H9 (cell line): Measurements from ENCODE around the gene FMN1. TPM values are rescaled to one million over a fixed set of nuclear protein-coding genes. Genes with fewer than 3 reads are reported as not detected.

Experiments used
- DNase-seq: peaks from one replicate; pipeline ENCODE4 v3.0.0-alpha.2; 2017
- H2AFZ ChIP-seq: one replicate; pipeline ENCODE4 v1.6.1; 2013; ENCODE audit warnings: mild to moderate bottlenecking, low read length, control low read depth, moderate library complexity
- H2AK5ac ChIP-seq: 2 replicates; pipeline ENCODE4 v1.6.1; 2013; ENCODE audit warnings: low read length, control low read depth, mixed read lengths; ENCODE audit not compliant: insufficient read length
- H2BK120ac ChIP-seq: one replicate; pipeline ENCODE4 v1.6.1; 2013; ENCODE audit warnings: low read depth, mild to moderate bottlenecking, low read length, control low read depth, inconsistent platforms; ENCODE audit not compliant: poor library complexity, severe bottlenecking
- H2BK12ac ChIP-seq: 2 replicates; pipeline ENCODE4 v1.6.1; 2013; ENCODE audit warnings: low read length, control low read depth, mixed read lengths, low read depth; ENCODE audit not compliant: insufficient read length
- H2BK15ac ChIP-seq: 2 replicates; pipeline ENCODE4 v1.6.1; 2013; ENCODE audit warnings: low read depth, low read length, control low read depth
- H2BK20ac ChIP-seq: one replicate; pipeline ENCODE4 v1.6.1; 2013; ENCODE audit warnings: low read depth, mild to moderate bottlenecking, low read length, control low read depth, inconsistent platforms; ENCODE audit not compliant: poor library complexity, severe bottlenecking
- H2BK5ac ChIP-seq: 2 replicates; pipeline ENCODE4 v1.6.1; 2013; ENCODE audit warnings: low read length, control low read depth, mixed read lengths; ENCODE audit not compliant: insufficient read length
- H3K14ac ChIP-seq: 2 replicates; pipeline ENCODE4 v1.6.1; 2013; ENCODE audit warnings: low read length, control low read depth; ENCODE audit not compliant: insufficient read depth
- H3K18ac ChIP-seq: 2 replicates; pipeline ENCODE4 v1.6.1; 2013; ENCODE audit warnings: low read depth, mild to moderate bottlenecking, mixed read lengths, low read length, control low read depth; ENCODE audit not compliant: insufficient read length
- H3K23ac ChIP-seq: 2 replicates; pipeline ENCODE4 v1.6.1; 2013; ENCODE audit warnings: low read length, control low read depth, mixed read lengths, low read depth; ENCODE audit not compliant: insufficient read length
- H3K23me2 ChIP-seq: 2 replicates; pipeline ENCODE4 v1.6.1; 2013; ENCODE audit warnings: low read depth, mild to moderate bottlenecking, mixed read lengths, low read length, control low read depth; ENCODE audit not compliant: insufficient read length, poor library complexity, severe bottlenecking
- H3K27ac ChIP-seq: 2 replicates; pipeline ENCODE4 v1.5.1; 2013; ENCODE audit warnings: low read length, control low read depth, mixed read lengths, low read depth; ENCODE audit not compliant: insufficient read length
- H3K27me3 ChIP-seq: 2 replicates; pipeline ENCODE4 v1.6.1; 2013; ENCODE audit warnings: low read length, control low read depth, inconsistent platforms; ENCODE audit not compliant: insufficient read depth
- H3K4ac ChIP-seq: 2 replicates; pipeline ENCODE4 v1.6.1; 2013; ENCODE audit warnings: low read depth, mild to moderate bottlenecking, control low read depth, inconsistent platforms, low read length, moderate library complexity
- H3K4me1 ChIP-seq: 2 replicates; pipeline ENCODE4 v1.6.1; 2013; ENCODE audit warnings: low read length, control low read depth, inconsistent platforms; ENCODE audit not compliant: insufficient read depth
- H3K4me2 ChIP-seq: 2 replicates; pipeline ENCODE4 v1.6.1; 2013; ENCODE audit warnings: low read length, control low read depth, mixed read lengths; ENCODE audit not compliant: insufficient read length, insufficient read depth
- H3K56ac ChIP-seq: 2 replicates; pipeline ENCODE4 v1.6.1; 2013; ENCODE audit warnings: low read depth, mild to moderate bottlenecking, mixed read lengths, low read length, control low read depth; ENCODE audit not compliant: insufficient read length
- H3K79me1 ChIP-seq: 2 replicates; pipeline ENCODE4 v1.6.1; 2013; ENCODE audit warnings: low read depth, mild to moderate bottlenecking, moderate library complexity, low read length, control low read depth, inconsistent platforms; ENCODE audit not compliant: insufficient read depth, poor library complexity, severe bottlenecking
- H3K79me2 ChIP-seq: 2 replicates; pipeline ENCODE4 v1.6.1; 2013; ENCODE audit warnings: low read length, control low read depth, inconsistent platforms; ENCODE audit not compliant: insufficient read depth
- H3K9ac ChIP-seq: 2 replicates; pipeline ENCODE4 v1.6.1; 2013; ENCODE audit warnings: low read length, control low read depth, mixed read lengths; ENCODE audit not compliant: insufficient read length; ENCODE audit errors: extremely low read depth
- H3K9me3 ChIP-seq: one replicate; pipeline ENCODE4 v1.6.1; 2013; ENCODE audit warnings: low read depth, low read length, inconsistent platforms; ENCODE audit not compliant: control insufficient read depth
- H3T11ph ChIP-seq: one replicate; pipeline ENCODE4 v1.6.1; 2013; ENCODE audit warnings: mild to moderate bottlenecking, low read length, control low read depth, inconsistent platforms
- H4K20me1 ChIP-seq: one replicate; pipeline ENCODE4 v1.6.1; 2013; ENCODE audit not compliant: control insufficient read depth, insufficient read length, insufficient read depth
- H4K5ac ChIP-seq: 2 replicates; pipeline ENCODE4 v1.6.1; 2013; ENCODE audit warnings: low read depth, mild to moderate bottlenecking, mixed read lengths, low read length, control low read depth; ENCODE audit not compliant: insufficient read length
- H4K8ac ChIP-seq: replicated peaks from 2 replicates; pipeline ENCODE4 v1.6.1; 2013; ENCODE audit warnings: low read length, control low read depth, mixed read lengths, low read depth; ENCODE audit not compliant: insufficient read length
- H4K91ac ChIP-seq: 2 replicates; pipeline ENCODE4 v1.6.1; 2013; ENCODE audit warnings: low read depth, mild to moderate bottlenecking, moderate library complexity, mixed read lengths, low read length, control low read depth; ENCODE audit not compliant: insufficient read length
- H3K27ac Mint-ChIP-seq, 3 experiments: 2 replicates in 2 of 3; 3 replicates in 1 of 3; pipeline ENCODE4 v1.8.0; 2020 to 2021; ENCODE audit warnings: mixed read lengths in 3 of 3, mild to moderate bottlenecking in 1 of 3, moderate library complexity in 1 of 3
- H3K27me3 Mint-ChIP-seq: 2 replicates; pipeline ENCODE4 v1.8.0; 2021; ENCODE audit warnings: low read depth, mild to moderate bottlenecking, moderate library complexity, mixed read lengths
- H3K36me3 Mint-ChIP-seq, 3 experiments: 2 replicates in 2 of 3; 3 replicates in 1 of 3; pipeline ENCODE4 v1.8.0; 2020 to 2021; ENCODE audit warnings: low read depth in 3 of 3, mixed read lengths in 3 of 3; ENCODE audit not compliant: insufficient read depth in 1 of 3
- H3K4me1 Mint-ChIP-seq, 2 experiments: 2 replicates each; pipeline ENCODE4 v1.8.0; 2020; ENCODE audit warnings: mixed read lengths in 2 of 2
- H3K4me3 Mint-ChIP-seq, 2 experiments: 2 replicates in 1 of 2; 3 replicates in 1 of 2; pipeline ENCODE4 v1.8.0; 2020 to 2021; ENCODE audit warnings: mild to moderate bottlenecking in 2 of 2, mixed read lengths in 2 of 2, moderate library complexity in 1 of 2
- H3K9me3 Mint-ChIP-seq, 2 experiments: 2 replicates in 1 of 2; 3 replicates in 1 of 2; pipeline ENCODE4 v1.8.0; 2020; ENCODE audit warnings: mild to moderate bottlenecking in 2 of 2, mixed read lengths in 2 of 2, moderate library complexity in 1 of 2
- WGBS: extraction: QIAGEN DNeasy Blood & Tissue Kit; methylation state at CpG from one replicate; pipeline ENCODE4 v1.1.7; 2013; ENCODE audit warnings: missing lambda C conversion rate, low lambda C conversion rate, mixed read lengths; ENCODE audit not compliant: insufficient read length; ENCODE audit errors: extremely low coverage; 5-methylcytosine and 5-hydroxymethylcytosine counted together
- total RNA-seq: library from RNA; stranded (reverse); gene quantifications from 2 replicates; pipeline ENCODE4 v1.2.1, GENCODE V29; 2021
- TF ChIP-seq, protein P1 (sequence below): fragments of 200-600 bp; sonication (generic); conservative IDR thresholded peaks from 3 replicates; pipeline ENCODE4 v1.8.0; 2021; ENCODE audit warnings: antibody characterized with exemption, mild to moderate bottlenecking

The FMN1 gene
- total RNA-seq, 1 experiment from 2014 or later: 1.9 TPM

DNA sequence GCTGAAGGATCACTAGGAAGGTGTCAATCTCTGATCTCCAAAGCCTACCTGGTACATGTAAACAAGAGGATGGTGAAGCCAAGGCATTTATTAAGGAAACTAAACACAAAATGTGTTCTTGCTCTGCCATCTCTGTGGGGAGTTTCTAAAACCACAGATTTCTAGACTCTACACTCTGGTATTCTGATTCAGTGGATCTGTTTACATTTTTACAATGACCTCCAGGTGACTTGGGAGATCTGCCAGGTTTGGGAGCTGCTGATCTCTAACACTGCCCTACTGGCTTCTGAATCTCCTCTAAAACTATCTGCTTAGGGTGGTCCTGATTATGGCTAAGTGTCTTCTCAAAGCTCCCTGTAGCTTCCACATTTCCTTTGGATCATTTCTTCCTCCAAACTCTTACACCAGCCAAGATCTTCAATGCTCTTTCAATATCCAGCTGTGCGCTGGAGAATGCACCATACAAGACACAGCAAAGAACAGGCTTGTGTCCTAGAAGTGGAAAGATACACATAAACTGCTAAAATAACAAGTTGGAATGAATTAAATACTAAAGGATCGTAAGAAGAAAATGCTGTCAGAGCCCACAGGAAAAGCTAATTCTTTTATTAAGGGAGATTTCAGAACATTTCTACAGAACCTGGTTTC lies 404.0 kb downstream of the FMN1 start:
- no peak overlapping the region for H4K91ac ChIP-seq
- TF ChIP-seq, protein P1, sequence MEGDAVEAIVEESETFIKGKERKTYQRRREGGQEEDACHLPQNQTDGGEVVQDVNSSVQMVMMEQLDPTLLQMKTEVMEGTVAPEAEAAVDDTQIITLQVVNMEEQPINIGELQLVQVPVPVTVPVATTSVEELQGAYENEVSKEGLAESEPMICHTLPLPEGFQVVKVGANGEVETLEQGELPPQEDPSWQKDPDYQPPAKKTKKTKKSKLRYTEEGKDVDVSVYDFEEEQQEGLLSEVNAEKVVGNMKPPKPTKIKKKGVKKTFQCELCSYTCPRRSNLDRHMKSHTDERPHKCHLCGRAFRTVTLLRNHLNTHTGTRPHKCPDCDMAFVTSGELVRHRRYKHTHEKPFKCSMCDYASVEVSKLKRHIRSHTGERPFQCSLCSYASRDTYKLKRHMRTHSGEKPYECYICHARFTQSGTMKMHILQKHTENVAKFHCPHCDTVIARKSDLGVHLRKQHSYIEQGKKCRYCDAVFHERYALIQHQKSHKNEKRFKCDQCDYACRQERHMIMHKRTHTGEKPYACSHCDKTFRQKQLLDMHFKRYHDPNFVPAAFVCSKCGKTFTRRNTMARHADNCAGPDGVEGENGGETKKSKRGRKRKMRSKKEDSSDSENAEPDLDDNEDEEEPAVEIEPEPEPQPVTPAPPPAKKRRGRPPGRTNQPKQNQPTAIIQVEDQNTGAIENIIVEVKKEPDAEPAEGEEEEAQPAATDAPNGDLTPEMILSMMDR: no peak
- H3K27me3 Mint-ChIP-seq: no peaks in the 10 kb centered on the region
- no peak overlapping the region for H2AFZ ChIP-seq
- H4K5ac ChIP-seq: no peak overlapping the region
- no peak overlapping the region for H2BK20ac ChIP-seq
- H3K79me2 ChIP-seq: no peaks in the 10 kb centered on the region
- no peaks in the 10 kb centered on the region for H3K36me3 Mint-ChIP-seq
- no peaks in the 10 kb centered on the region for H3K27me3 ChIP-seq
- H3K9ac ChIP-seq: no peak overlapping the region
- H3K9me3 Mint-ChIP-seq: no peaks in the 10 kb centered on the region
- 0 out of 2 replicates have a peak overlapping the region, but pooled peaks have one; percentile 12 for H2BK15ac ChIP-seq
- DNase-seq: no peak
- H3K27ac ChIP-seq: no peak overlapping the region
- no peak overlapping the region for H2BK12ac ChIP-seq
- no peaks in the 10 kb centered on the region for H4K20me1 ChIP-seq
- peaks cover 17% of the 10 kb centered on the region in 2 experiments for H3K4me1 Mint-ChIP-seq
- no peak overlapping the region for H3K23ac ChIP-seq
- no peaks in the 10 kb centered on the region for H3K23me2 ChIP-seq
- H3K4me3 Mint-ChIP-seq: no peak overlapping the region
- no peak overlapping the region for H3K4me2 ChIP-seq
- 0 out of 2 replicates have a peak, but pooled peaks cover 2% of the 10 kb centered on the region for H3K4me1 ChIP-seq
- H3K27ac Mint-ChIP-seq: no peak overlapping the region
- H2AK5ac ChIP-seq: no peak overlapping the region
- no peak overlapping the region for H4K8ac ChIP-seq
- no peak overlapping the region for H3K14ac ChIP-seq
- no peaks in the 10 kb centered on the region for H3K79me1 ChIP-seq
- H2BK120ac ChIP-seq: no peak overlapping the region
- H3K18ac ChIP-seq: no peak overlapping the region
- H3K4ac ChIP-seq: no peak overlapping the region
- no peak overlapping the region for H3T11ph ChIP-seq
- H3K9me3 ChIP-seq: no peaks in the 10 kb centered on the region
- no peak overlapping the region for H2BK5ac ChIP-seq
- WGBS: no CpG with 5 or more reads among the region's 2 CpGs
- H3K56ac ChIP-seq: no peak overlapping the region
